ENCODE data around the gene FOLR2. TPM values are rescaled to one million over a fixed set of nuclear protein-coding genes. Genes with fewer than 3 reads are reported as not detected.

FOLR2 gene
- polyA plus RNA-seq, 3 donors, result 8.1 to 15.2 (median 10.7) TPM

DNA sequence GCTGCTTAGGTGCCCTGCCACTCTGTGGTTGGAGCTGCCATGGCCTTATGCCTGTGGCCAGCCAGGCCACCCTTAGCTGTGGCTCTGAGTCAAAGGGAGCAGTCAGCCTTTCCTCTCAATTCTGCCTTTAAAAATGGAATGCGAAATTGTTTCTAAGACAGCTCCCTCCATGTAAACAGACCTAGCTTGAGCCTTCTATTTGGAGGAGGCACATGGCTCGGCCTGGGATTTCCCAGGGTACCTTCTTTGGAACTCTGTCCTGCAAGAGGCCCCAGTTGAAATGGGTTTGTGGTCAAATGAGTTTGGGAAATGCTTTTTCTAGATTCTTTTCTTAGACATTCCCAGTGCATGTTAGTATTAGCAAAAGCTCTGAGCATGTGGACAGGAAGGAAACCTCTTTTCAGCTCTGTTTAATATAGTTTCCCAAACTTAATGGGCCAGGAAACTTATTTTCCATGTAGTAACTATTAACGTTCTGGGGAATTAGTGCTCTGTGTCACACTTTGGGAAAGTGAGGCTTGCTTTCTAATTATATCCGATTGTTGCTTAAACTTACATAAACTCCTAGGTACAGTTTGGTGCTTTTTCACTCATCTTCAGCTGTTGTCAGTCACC, 19.6 kb downstream of the FOLR2 start:
- DNase-seq (ENCODE audit: extremely low read depth in 1 of 11, low read depth in 9 of 11, low spot score in 4 of 11), result no peak

DNA sequence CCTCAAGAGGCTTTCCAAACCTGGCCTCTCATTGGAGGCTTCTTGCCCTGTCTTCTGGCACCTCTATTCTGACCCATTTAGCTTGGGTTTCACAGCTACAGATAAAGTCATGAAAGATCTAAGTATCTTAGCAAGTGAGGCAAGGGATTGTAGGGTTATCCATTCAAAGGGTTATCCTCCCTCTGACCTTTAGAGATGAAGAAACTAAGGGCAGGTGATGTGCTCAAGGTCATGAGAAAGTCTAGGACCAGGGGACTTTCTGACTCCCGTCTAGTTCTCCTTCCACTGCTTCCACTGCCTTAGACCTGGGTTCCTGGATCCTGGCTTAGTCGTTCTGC, 20.1 kb downstream of the FOLR2 start:
- no peak for DNase-seq (ENCODE audit: extremely low read depth in 1 of 11, low read depth in 9 of 11, low spot score in 4 of 11)

GRCh38 chr11:72237112-72237931, 20.7 kb downstream of the FOLR2 start:
- DNase-seq (ENCODE audit: extremely low read depth in 1 of 11, low read depth in 9 of 11, low spot score in 4 of 11), result no peak

DNA sequence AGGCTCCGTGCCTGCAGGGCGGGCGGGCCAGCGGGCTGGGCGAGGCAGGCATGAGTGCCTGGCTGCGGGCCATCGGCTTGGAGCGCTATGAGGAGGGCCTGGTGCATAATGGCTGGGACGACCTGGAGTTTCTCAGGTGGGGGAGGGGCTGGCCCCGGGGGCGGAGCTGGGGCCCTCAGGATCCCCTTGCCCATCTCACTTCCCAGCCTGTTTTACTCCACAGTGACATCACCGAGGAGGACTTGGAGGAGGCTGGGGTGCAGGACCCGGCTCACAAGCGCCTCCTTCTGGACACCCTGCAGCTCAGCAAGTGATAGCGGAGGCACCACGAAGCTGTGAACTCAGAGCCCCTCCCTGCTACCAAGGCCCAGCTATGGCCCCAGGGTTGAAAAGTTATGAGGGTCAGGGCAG, 21.5 kb downstream of the FOLR2 start:
- no peak for DNase-seq (ENCODE audit: extremely low read depth in 1 of 11, low read depth in 9 of 11, low spot score in 4 of 11)

DNA sequence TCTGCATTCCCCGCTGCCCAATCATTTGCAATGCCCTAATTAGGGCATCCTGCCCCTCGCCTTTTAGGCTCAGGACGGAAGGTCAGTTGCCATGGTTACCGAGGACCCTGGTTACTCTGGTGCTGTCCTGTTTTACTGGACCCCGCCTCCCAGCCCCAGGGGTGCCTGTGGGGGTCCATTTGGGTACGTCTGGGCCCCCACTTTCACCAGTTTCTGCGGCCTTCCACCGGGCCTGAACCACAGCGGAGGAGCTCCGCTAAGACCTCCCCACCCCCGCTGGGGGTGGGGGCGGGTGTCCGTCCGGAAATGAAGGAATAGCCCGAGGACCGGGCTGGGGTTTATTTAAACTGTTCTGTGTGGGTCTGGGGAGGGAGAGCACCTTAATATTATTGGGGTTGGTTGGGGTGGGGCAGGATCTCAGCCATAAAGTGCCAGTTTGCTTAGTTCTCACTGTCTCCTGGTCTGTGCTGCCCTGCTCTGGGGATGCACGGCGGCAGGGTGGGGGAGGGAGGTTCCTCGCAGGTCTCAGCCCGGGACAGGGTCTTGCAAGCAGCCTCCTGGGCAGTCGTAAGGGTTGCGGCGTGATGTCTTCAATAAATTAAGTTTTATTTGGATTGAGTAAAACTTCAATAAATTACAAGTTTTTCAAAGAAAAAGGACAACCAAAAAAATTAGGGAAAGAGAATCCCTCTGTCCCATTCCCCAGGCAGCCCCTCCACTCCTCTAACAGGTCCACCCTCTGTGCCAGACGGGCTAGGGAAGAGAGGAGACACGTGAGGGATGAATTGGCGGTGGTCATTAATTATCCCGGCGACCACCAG, 22.1 kb downstream of the FOLR2 start:
- no peak for DNase-seq (ENCODE audit: extremely low read depth in 1 of 11, low read depth in 9 of 11, low spot score in 4 of 11)

DNA sequence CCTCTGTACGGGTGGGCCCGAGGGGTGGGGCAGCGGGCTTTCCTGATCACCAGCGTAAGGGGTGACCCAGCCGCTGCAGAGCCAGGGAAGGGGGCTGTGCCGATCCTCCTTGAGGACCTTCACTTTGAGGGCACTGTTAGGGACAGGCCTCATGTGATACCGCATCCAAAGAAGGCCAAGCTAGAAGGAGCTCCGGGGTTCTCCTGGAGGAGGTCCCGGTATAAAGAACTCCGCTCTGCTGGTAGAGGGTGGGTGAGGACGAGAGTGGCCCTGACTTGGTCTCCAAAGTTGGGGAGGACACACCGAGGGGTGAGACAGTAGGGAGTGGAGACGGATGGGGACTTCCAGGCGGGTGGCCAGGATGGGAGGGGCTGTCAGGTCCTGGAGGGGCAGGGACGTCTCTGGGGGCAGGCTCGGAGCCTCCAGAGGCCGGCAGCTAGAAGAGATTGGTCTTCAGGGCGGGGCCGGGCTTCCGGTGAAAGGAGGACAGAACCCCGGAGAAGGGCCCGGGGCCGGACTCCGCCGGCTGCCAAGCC, 22.8 kb downstream of the FOLR2 start:
- no peak for DNase-seq (ENCODE audit: extremely low read depth in 1 of 11, low read depth in 9 of 11, low spot score in 4 of 11)

DNA sequence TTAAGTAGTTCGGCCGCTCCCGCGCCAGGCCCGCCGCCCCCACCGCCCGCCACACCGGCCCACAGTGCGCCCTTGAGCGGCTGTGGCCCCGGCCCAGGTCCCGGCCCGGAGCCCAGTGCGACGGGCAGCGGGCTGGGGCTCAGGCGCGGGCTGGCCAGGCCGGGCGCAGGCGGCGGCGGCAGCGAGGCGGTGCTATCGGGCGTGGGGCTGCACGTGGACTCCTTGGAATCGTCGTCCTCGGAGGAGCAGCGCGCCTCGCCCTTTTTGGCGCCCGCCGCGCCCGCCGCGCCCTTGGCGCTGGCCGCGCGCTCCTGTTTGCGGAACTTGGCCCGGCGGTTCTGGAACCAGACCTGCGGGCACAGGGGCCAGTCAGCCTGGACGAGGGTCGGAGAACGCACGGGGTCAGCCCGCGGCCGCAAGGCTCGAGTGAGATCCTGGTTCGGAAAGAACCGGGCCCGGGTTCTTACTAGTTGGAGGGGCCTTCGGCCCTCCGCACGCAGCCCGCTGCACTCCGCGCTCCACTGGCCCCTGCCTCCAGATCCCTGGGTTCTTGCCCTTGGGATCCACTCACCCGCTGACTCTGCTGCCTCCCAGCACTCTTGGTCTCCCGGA, 23.4 kb downstream of the FOLR2 start:
- DNase-seq (ENCODE audit: extremely low read depth in 1 of 11, low read depth in 9 of 11, low spot score in 4 of 11), result no peak

DNA sequence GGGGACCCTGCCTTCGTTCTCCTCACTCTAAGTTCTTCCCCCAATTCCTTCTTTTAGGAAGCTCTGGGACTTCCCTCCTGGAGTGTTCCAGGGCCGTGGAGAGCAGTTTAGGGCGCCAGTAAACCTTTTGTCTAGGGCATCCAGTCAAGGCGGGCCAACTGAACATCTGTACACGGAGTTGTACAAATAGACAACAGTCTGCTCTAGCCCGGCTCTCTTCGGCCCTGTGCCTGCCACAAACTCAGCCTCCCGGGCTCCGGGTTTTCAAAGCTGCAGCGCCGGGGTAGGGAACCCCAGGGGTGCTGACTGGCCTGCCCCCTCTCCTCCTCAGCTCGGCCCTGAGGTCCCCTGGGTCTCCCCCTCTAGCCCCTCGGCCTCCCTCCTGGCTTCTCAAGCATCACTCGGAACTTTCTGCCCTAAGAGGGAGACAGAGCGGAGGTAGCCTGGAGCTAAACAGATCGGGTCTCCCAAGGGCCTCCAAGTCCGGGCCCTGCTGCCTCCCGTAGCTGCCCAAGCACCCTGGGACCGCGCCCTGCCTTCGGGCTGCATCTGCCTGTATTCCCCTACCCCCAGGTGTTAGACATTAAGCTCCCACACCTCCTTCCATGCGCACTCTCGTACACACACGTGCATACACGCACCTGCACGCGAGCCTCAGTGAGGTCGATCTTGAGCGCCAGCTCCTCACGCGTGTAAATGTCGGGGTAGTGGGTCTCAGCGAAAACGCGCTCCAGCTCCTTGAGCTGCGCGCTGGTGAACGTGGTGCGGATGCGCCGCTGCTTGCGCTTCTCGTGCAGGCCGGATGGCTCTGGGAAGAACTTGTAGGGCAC, 24.1 kb downstream of the FOLR2 start:
- DNase-seq (ENCODE audit: extremely low read depth in 1 of 11, low read depth in 9 of 11, low spot score in 4 of 11), result no peak

- DNase-seq (ENCODE audit: extremely low read depth in 1 of 11, low read depth in 9 of 11, low spot score in 4 of 11), result no peak
These were observed 24.7 kb downstream of the FOLR2 start for GRCh38 chr11:72241291-72241781.

GRCh38 chr11:72242141-72242540, 25.5 kb downstream of the FOLR2 start:
- DNase-seq (ENCODE audit: extremely low read depth in 1 of 11, low read depth in 9 of 11, low spot score in 4 of 11), result no peak

GRCh38 chr11:72243173-72244059, 26.8 kb downstream of the FOLR2 start:
- no peak for DNase-seq (ENCODE audit: extremely low read depth in 1 of 11, low read depth in 9 of 11, low spot score in 4 of 11)

GRCh38 chr11:72244060-72244360, 27.4 kb downstream of the FOLR2 start, which contains the start of gene PHOX2A:
PHOX2A (minus strand) TSS chr11:72244176; CDS start chr11:72244004, 172 bp downstream.
- DNase-seq (ENCODE audit: extremely low read depth in 1 of 11, low read depth in 9 of 11, low spot score in 4 of 11), result no peak

DNA sequence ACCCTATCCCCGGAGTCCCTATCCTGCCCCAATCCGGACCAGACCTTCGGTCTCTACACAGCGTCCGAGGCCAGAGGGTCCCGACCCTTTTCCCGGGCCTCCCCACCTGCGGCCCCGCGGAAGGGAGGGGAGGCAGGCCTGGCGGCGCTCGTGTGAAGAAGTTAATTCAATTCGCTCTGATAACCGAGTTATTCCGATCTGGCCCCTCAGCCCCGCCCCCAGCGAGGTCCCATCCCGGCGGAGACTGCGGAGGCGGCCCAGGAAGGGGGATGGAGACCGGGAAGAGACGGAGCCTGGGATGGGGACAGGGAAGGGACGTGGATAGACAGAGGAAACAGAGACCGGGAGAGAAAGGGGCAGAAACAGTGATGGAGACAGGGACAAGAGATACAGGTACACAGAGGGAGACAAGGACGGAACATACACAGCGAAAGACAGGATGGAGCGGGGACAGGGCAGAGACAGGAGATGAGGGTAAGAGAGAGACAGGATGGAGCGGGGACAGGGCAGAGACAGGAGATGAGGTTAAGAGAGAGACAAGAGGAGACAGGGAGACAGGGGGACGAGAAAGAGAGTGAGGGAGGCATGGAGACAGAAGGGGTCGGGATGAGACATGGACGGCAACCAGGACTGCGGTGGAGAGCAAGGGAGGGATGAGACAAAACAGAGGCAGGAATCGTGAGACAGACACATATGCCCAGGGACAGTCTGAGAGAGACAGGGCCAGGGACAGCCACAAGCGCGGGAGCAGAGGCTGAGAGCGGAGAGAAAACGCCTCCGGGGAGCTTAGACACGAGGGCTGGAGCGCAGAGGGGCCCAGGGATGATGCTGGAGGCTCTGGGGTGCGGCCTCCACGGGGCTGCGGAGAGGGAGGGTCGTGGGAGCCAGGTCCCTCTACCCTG, 28.0 kb downstream of the FOLR2 start:
- DNase-seq (ENCODE audit: extremely low read depth in 1 of 11, low read depth in 9 of 11, low spot score in 4 of 11), result no peak

DNA sequence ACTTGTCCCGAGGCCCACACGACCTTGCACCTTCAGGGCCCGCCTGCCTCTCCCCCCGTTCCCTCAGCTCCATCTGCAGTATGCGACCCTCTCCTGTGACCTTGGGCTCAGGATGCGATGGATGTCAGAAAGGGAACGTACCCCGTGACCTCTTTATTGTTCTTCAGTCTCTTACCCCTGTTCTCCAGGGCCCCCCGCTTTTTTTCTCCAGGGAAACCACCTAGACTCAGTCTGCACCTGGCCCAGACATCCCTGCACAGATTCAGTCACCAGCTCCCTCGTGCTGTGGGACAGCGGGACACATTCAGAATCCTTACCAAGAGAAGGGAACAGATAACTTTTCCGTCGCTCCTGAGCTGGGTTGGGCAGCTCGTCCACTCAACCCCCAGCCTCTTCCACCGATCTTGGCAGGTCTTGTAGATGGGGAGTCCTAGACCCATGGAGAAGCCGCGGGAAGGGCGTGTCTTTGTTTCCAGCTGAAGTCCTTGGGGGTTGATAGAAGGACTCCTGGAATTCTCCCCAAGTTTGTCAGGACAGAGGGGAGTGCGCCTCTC, 28.7 kb downstream of the FOLR2 start:
- DNase-seq (ENCODE audit: extremely low read depth in 1 of 11, low read depth in 9 of 11, low spot score in 4 of 11), result no peak

- DNase-seq (ENCODE audit: extremely low read depth in 1 of 11, low read depth in 9 of 11, low spot score in 4 of 11), result no peak
These were observed 31.0 kb downstream of the FOLR2 start for GRCh38 chr11:72247584-72247983.

DNA sequence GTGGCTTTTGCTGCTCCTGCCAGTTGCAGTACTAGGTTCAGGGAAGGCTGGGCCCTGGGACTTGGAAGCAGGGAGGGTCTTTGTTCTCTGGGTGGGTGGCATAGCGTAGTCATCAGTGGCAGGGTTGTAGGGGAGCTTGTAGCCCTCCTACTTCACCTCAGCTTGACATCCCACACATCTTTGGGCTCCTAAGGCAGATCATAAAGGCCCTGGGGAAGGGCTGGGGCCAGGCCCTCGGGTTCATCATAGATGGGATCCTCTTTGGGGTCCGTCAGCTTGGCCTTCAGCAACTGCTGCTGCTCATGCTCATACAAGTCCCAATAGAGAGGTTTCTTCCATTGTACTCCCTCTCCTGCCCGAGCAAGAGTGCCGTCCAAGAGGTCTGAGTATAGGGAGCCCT, 33.4 kb downstream of the FOLR2 start:
- DNase-seq (ENCODE audit: extremely low read depth in 1 of 11, low read depth in 9 of 11, low spot score in 4 of 11), result no peak
